Fibroblast of skin of back (primary cell): ENCODE data around the gene SLCO2A1.
A peak's percentile ranks its signal among the peaks of the same experiment; 100 is the strongest.

Source experiments
- DNase-seq: peaks from one replicate; pipeline ENCODE4 v3.0.0-alpha.2; 2013

Gene SLCO2A1

DNA sequence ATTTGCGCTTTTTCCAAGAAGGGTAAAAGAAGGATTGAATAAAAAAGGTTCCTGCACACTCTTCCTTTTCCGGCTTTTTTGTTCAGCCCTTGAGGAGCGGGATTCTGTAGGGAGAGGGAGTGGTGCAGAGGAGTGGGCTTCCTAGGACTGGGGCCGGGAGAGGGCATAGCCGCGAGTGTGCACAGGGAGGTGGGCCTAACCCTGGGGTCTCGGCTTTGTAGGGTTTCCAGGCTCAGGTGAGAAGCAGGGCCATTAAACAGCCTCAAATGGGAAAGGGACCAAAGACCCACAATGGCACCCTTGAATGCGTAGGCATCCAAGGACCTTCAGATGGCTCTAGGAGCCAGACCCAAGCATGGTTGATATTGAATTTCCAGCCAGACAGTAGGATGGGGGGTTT is 98.6 kb downstream of the SLCO2A1 start:
- DNase-seq, result no peak

DNA sequence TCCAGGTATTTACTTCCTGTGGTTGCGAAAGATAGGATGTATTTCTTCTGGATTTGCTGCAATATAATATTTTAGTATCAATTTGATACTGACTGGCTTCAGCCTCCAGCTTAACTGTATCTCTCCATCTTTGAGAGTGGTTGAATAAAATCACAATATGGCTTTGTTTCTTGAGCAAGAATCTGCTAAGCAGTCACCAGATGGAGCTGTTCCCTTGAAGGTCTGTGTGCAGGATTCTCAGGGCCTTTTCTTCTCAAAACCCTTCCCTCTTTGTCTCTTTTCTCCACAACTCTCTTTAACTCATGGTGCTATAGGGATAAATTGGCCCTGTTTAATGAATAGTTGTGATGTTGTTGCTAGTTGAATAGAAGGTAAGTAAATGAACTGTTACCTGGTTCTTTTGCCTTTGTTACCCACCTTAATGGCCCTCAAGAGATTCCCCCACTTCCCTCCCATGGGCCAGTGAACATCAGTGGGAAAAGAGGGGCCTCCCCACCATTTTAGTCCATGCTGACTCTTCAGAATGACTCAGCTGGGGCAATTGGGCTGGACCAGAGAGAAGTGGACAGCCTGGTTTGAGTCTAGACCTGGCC is 99.3 kb downstream of the SLCO2A1 start:
- peak; percentile 75 for DNase-seq

DNA sequence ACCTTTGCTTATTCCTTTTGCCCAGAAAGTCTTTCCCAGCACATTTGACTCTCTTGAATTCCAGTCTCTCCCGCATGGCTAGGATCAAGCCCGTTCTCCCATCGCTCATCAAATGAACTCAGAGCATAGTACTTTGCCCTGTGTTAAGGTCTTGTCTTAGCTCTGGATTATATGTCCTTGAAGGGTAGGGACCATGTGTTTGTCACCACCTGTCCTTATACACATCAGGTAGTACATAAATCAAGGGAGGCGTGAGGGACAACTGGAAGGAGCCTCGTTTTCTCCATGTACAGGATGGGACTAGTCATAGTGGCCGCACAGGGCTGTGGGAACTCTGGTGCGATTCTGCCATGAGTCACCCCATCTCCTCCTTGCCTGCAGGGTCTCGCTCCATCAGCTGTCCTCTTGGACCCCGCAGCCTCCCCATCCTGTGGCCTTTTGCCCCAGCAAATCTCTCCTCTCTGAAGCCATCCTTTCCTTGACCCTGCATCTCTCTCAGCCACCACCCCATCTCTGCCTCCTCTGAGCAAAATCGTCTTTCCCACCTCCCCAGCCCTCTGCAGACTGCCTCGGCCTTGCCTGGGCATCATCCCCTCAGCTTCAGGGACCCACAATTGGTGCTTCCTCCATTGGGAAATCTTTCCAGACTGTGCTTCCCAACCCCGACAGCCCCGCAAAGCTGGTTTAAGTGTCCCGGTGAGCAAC is 100.7 kb downstream of the SLCO2A1 start:
- DNase-seq, result no peak

DNA sequence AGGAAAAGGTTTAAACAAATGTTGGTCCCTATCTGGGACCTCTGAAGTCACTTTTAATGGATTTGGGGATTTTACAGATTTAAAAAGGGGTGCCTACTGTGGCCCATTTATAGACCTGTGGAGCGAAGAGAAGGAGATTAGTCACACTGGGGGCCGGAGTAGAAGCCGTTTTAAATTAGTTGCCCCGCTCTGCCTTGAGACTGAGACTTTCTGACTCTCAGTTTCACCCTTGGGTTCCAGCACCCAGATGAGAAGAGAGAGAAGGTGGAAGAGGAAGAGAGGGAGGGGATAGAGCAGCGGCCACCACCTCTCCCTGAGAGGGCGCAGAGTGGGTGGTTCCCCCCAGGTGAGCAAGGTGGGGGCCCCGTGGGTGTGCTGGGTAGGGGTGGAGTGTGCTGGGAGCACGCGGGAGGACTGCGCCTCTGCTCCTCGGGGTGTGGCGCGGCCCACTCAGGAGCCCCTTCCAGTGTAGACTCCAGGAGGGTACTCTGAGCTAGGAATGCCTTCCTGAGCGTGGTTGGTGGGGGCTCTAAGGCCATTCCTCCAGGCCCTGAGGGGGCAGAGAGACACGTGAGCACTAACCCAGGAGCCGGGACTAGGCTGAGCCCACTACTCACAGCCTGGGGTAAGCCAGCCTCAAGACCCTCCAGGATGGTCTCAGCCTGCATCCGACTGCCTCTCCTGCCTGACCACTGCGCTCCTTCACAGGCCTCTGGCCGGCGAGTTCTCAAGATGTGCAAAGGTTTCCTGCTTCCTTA is 101.4 kb downstream of the SLCO2A1 start:
- no peak for DNase-seq

DNA sequence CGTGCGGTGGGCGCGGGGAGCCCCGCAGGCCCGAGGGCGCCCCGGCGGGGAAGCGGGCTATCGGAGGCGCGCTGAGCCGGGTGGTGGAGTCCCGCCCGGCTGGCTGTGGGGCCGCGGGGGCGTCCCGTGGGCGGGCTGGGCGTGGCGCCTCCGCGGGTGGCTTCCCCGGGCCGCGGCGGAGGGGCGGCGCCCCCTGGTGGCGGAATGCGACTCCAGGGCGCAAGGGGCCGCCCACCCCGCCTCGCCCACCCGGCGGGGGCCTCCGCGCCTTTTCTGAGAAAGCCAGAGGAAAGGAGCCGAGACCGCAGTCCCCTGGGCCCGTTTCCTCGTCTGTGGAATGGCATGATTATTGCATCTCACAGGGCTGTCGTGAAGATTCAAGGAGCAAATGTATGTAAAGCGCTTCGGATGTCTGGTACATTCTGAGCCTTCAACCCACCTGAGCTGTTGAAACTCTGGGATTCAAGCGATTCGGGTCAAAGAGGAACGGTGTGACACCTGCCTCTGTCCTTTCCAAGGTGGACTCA is 102.1 kb downstream of the SLCO2A1 start:
- peak; percentile 48 for DNase-seq

DNA sequence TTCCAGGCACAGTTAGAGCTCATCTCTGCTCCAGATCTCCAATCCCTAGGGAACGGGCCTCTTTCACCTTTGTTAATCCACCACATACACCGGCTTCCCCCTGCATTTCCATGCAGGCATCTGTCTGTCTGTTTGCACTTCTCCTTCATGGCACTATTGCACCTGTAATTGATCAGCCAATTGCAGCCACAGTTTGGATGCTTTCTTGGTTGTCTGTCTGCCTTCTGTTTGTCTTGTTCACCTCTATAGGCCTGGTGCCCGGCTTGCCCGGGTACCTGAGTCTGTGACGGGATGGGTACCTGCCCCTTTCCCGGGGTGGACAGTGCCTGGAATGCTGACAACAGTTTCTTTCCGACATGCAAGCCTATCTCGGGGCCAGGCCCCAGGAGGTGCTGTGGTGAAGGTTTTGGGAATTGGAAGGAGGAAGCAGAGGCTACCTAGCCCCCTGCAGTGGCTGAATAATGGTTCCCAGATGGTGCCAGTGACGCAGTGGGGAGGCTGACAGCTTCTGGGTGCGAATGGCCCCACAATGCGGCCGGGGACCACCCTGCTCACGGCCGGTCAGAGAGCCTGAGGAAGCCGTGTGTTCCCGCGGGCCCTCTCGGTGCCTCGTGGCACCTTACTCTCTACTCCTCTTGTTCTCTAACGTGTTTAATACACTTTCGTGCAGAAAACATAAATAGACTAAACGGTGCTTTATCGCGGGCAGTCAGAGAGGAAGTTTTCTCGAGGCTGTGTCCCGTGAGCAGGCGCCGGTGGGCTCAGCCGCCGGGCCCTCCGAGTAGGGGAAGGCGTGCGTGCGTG is 102.8 kb downstream of the SLCO2A1 start:
- DNase-seq, result peak; percentile 20

DNA sequence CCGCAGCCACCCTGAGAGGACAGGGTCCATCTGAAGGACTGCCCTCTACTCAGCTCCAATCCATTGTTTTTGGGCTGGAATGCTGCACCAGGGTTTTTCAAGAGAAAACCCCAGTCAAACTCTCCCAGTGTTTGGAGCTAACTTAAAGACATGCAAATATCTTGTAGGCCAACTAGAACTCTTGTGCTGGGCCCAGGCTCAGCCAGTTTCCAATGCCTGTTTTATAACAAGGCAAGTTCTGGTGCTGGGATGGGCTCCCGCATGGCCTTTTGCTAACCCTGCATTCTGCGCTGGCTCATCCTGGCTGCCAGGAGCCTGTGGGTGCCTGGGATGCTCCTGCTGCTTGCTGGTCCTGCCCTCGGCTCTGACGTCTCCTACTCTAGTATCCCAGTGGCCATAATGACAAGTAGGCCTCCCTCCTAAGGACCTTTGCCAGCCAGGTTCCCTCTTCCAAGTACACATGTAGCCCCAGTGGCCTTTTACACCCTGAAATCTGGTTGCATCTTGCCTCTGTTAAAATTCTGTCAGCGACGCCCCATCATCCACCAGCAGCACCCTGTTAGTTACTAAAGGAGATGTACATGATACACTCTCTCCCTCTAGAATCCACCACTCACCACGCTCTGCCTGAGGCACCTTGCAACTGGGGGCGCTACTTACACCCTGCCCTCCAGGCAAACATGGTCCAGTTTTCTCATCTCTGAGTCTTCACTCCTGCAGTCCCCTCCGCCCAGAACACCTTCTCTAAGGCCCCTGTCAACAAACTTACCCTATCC is 103.6 kb downstream of the SLCO2A1 start:
- DNase-seq, result no peak

DNA sequence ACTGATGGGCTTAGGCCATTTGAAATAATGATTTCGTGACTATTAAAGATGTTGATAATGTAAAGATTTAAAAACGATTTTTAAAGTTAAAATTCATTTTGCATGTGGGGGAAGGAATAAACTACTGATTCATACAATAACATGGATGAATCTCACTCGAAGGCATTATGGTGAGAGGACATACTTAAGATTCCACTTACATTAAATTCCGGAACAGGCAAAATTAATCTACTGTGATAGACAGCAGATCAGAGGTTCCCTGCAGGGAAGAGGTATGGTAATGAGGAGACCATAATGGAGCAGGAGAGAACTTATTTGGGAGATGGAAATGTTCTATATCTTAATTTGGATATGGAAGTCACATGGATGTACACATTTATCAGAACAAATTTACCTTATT is 105.7 kb downstream of the SLCO2A1 start:
- peak; percentile 69 for DNase-seq

DNA sequence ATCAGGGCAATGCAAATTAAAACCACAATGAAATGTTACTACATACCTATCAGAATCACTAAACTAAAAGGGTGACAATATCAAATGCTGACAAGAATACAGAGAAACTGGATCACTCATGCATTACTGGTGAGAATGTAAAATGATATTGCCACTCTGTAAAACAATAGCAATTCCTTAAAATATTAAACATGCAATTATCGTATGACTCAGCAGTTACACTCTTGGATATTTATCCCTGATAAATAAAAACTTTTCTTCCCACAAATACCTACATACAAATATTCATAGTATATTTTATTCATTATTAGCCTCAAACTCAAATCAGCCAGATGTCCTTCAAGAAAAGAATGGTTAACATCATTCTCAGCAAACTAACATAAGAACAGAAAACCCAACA is 108.1 kb downstream of the SLCO2A1 start:
- DNase-seq, result no peak

DNA sequence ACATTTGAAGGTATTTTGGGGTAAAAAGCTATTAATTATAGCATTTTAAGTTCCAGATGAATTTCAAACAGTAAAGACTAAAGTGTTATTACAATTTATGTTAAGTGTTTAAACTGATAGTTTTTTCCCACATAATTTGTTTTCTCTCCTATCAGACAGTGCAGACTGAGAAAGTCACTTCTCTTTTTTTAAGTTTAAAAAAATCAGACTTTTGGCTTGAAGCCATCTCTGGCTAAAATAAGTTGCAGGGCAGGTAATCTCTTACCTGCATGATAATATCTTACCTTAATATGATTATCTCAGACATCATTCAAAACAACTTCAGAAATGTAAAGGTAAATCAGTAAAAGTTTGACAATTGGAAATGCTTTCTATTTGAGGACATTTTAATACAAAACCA is 112.6 kb downstream of the SLCO2A1 start:
- no peak for DNase-seq

DNA sequence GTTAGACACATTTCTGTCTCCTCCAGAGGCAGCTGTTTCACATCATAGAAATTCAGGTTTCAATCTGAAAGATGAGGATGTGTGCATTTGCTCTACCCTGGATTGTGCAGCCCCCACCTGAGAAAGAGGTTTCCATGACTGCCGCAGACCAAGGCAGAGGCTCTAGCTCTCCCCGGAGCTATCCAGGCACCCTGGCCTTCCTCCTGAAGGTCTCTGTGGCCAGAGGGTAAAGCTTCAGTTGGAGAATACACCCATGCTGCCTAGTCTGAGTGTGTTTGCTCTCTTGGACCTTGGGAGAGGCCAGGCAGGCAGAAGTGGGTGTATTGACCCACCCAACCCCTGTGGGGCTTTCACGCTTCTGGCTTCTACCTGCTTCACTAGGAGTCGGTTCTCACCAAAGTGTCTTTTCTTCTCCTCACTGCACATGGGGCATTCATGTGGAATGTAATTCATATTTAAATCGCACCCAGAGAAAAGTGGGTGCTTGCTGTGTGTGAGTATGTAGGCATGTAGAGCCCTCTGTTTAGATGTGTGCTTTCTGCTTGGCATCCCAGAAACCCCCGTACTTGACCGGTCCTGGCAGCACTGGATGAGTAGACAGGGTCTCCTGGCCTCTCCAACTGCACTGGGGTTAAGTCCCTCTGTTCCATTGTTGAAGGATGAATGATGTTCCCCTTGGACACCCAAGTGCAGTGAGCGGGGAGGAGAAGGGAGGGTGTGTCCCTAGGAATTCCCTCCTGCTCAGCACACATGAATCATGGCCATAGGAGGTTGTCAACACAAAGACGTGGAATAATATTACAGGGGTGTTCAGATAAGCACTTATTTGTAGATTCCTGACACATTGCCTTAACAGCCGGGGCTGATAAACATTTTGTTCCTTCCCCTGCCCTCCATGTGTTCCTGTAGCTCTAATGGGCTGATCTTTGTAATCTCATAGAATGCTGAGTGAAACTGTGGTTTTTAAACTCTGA is 113.8 kb downstream of the SLCO2A1 start:
- DNase-seq, result peak; percentile 65

DNA sequence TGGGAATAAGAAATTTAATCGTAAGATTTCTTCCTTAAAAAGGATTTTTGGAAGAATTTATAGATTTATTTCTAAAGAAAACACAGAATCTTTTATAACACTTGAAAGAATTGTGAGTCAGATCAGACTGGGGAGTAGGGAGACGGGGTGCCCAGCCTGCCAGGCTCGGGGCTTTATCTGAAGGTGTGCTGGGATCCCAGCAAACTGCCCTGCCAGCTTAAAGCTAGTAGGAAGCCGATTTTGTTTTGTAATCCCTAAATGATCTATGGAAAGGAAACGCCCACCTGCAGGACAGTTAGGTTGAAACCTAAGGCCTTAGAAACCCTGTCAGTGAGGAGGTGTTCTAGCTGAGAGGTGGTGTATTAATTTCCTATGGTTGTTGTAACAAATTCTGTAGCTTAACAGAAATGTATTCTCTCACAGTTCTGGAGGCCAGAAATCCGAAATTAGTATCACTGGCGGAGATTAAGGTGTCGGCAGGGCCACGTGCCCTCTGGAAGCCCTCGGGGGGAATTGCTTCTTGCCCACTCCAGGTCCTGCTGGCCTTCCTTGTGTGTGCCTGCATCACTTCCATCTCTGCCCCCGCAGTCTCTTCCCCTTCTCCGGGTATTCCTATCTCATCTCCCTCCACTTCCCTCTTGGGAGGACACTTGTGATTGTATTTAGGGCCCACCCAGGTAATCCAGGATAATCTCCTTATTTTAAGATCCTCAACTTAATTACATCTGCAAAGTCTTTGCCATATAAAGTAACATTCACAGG is 114.7 kb downstream of the SLCO2A1 start:
- DNase-seq, result no peak

DNA sequence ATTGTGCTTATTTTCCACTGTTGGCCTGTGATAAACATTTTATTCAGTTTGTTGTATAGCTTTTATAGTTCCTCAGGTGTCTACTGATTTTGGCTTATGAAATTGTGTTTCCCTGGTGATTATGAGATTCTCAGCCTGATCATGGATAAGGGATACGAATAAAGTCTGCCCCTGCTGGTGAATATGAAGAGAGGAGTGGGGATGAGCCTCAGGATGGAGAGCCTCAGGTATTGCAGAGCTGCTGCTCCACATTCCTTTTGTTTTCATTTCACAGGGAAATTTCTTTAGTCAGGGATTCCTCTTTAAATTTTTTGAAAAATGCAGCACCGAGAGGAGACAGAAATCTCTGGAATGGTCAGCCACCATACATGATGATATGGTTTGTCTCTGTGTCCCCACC is 119.3 kb downstream of the SLCO2A1 start:
- DNase-seq, result no peak

DNA sequence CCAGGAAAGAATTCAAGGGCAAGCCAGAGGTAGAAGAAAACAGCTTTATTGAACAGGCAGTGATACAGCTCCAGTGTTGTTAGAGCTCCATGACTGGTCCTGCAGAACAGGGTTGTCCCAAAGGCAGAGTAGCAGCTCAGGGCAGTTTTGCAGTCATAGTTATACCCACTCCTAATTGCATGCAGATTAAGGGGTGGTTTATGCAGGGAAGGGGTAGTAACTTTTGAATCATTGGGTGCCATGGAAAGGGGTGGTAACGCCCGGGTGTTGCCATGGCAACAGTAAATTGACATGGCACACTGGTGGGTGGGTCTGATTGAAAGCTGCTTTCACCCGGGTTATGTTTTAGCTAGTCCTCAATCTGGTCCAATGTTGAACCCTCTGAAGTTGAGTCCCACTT is 124.3 kb downstream of the SLCO2A1 start:
- no peak for DNase-seq

DNA sequence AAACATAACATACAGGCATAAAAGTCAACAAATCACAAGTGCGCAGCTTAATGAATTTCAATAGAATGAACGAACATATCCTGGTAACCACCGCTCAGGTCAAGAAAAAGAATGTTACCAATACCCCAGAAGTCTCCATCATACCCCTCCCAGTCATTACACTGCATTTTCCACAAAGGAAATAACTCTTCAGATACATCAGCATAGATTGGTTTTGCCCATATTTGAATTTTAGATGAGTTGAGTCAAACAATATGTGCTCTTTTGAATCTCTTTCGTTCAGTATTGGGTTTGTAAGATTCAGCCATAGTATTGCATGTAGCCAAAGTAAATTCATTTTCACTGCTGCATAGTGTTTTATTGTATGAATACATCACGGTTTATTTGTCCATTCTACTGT is 127.9 kb downstream of the SLCO2A1 start:
- DNase-seq, result no peak

DNA sequence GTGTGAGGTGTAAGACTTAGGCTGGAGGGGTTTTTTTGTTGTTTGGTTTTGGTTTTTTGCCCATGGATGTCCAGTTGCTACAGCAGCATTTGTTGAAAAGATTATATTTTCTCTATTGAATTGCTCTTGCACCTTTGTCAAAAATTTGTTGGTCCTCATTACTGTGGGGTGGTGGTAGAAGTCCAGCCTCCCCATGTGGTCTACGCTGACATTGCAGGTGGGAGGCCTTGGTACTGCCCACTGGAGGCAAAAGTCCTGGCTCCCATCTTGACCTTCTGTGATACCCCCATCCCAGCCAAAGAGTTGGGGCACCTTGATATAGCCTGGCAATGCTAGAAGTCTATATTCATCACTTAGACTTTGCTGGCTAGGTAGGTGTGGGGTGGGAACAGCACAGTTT is 128.6 kb downstream of the SLCO2A1 start:
- DNase-seq, result no peak

DNA sequence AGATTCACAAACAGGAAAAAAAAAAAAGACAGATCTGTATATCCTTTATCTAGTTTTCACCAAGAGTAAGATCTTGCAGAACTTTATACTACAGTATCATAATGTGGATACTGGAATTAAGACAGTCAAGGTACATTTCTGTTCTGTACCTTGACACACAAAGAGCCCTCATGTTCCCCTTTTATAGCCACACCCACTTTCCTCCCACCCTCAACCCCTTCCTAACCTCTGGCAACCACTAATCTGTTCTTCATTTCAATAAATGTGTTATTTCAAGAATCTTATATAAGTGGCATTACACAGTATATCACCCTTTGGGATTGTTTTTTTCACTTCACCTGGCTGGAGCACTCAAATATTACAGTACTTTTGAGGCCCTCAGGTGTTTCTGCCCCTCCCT is 130.4 kb downstream of the SLCO2A1 start:
- DNase-seq, result no peak

DNA sequence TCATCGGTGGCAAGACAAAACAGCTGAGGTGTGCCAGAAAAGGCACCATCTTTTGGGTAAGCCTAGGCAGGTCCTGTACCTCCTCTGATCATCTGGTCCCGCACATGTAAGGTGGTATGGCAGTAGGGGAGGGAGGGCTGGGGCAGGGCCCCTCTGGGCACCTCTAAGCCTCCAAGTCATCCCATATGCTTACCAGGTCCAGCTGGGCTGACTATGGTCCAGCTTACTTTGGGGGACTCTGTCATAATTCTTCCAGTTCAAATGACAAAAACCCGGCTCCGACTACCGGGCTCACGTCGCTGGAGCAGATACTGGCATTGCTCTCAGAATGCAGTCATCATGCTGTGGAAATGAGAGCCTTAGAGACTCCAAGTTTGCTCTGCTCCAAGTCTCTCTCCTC is 132.2 kb downstream of the SLCO2A1 start:
- no peak for DNase-seq

DNA sequence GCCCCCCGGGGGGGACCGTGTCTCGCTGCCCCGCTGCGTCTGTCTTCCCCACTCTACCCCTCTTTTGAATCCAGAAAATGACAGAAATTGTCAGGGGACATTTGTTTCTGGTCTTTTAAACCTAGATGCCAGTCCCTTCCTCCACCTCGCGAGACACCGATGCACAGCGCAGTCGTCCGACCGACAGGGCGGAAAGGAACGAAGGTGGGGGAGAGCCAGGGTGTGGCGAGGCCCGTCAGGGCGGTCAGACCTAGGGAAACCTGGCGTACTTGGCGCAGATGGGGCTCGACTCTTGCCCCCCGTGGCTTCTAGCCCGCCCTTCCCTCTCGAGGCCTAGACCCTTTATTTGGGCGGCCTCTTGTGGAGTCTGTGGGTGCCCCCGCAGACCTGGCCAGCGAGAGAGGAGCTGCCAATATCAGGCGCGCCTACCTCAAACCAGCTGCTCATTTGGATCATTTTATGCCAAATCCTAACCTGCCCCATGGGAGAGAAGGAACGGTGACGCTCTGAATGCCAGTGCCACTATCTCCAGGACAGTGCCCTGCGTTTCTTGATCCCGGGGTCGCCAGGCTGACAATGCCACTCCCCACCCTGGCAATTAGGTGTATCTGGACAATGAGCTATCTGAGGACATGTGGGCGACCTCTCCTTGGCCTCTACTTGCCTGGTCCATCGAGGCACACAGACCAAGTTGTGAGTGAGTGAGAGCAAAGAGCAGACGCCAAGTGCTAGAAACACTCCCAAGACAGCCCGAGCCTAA is 133.5 kb downstream of the SLCO2A1 start:
- peak; percentile 13 for DNase-seq
